NCI-H446 treated with DMSO at 0.1 percent for 48 hours (cell line): ENCODE measurements around the gene TMEM263.
"Not testable (repeated sequence)": the region's sequence is repeated elsewhere in the genome, so short reads cannot be mapped to it uniquely, and the experiment has no call there.

Experiments
- DNase-seq: peaks from one replicate; lab custom pipeline; 2025; lab: John Stamatoyannopoulos, UW

Gene TMEM263

DNA sequence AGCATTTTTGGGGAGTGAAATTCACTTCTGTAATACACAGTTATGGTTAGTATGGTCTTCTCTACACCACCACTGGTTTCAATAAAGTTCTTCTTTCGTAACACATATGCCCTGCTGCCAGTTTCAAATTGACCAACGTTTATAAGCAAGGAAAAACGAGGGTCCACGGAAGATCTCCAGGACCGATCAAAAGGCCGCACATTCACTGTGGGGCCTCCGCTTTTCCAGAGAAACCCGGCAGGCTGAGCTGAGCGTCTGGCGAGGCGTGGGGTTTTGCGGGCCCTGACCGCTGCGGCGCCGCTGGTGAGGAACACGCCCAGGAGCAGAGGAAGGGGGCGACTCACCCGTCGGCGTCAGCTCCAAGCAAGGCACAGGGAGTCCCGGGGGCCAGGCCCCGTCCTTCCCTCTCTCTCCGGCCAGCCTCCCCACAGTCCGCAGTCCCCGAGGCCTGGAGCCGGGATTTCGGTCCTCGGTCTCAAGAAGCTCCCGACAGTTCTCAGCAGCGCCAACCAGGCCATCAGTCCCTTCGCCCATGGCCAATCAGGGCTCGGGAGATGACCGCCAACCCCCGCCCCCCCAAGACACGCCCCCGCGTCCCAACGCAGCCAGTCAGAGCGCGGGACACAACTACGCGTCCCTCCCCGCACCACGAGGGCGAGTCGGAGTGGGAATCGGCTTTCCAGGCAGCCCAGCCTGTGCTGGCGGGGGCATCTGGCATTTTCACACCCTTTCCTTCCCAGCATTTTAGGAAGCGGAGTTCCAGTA lies 31.1 kb downstream of the TMEM263 start, which contains the start of gene MTERF2:
MTERF2 (minus strand) TSS at position 522 of the 765 bp plus-strand sequence. CDS start 8,432 bp downstream, outside the sequence.
- DNase-seq = peak; percentile 90

DNA sequence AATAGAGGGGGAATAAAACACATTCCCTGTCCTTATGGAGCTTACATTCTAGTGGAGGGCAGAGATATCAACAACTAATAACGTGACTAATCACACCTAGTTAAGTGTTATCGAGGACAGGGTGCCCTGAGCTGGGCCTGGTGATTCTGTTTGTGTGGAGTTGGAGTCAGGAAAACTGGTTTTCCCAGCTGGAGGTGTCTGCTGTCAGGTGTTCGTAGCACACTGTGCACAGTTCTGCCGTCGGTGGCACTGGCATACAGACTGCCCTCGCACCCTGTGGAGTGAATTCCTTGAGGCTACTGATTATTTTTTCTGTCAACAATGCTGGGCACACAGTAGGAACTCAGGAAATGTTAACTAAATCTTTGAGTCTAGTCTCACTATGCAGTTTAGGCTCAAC lies 32.1 kb downstream of the TMEM263 start:
- no peak for DNase-seq

DNA sequence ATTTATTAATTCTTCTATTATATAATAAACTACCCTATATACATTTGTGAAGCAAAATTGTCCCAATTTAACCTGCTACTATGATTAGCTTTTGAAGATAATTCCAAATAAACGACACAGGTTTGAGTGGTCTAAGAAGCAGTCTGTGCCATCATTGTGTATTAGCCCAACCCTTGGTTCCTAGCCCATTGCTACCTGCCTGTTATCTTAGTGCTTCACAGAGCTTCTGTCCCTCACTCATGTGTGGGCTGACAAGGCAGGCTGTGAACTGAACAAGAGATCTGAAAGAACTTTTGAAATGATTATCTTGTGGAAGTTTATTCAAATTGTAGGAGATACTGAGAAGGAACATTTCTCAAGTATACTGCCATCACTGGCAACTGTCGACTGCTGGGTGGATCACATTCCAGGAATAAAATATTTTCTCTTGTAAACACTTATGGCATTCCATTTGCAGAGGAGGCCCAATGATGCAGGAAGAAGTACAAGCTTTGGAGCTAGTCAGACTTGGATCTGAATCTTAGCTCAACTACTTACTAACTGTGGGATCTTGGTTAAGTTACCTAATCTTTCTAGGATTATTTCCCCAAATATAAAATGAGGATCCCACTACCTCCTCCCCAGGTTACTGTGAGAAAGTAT lies 39.0 kb downstream of the TMEM263 start:
- DNase-seq = no peak

DNA sequence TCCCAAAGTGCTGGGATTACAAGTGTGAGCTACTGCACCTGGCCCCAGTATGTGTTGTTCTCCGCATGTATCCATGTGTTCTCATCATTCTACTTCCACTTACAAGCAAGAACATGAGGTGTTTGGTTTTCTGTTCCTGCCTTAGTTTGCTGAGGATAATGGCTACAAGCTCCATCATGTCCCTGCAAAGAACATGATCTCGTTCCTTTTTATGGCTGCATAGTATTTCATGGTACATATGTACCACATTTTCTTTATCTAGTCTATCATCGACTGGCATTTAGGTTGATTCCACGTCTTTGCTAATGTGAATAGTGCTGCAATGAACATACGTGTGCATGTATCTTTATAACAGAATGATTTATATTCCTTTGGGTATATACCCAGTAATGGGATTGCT lies 40.4 kb downstream of the TMEM263 start:
- DNase-seq = not testable (repeated sequence)

DNA sequence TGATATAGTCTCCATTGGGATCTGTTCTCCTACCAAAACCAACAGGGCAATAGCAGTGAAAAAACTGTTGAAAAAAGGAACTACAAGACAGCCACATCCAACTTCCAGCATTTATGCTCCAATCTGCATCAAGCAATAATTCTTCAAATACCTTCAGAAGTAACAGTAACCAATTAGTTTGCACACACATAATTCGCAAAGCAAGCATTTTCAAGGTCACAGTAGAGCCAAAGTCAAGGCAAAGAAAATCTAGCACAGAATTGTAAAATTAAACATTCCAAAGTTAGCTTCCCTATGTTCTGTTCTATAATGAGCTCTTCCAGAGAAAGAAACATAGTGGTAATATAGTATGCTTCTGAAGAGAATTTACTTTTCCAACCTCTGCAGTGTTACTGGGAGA lies 42.2 kb downstream of the TMEM263 start:
- no peak for DNase-seq

DNA sequence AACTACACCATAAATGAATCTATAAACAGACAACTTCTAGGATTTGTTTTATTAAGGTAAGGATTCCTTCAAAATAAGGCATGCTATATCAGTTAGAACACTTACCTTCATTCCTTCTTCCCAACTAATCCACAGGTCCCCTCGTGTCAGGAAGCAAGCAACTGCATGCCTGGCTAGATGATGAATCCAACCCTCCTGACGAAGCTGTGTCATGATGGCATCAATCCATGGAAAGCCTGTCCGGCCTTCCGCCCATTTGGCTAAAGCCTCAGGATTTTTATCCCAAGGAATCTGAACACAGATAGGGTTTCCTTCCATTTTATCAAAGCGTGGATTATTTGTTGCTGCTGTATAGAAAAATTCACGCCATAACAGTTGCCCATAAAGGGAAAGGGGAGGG lies 43.7 kb downstream of the TMEM263 start:
- no peak for DNase-seq

DNA sequence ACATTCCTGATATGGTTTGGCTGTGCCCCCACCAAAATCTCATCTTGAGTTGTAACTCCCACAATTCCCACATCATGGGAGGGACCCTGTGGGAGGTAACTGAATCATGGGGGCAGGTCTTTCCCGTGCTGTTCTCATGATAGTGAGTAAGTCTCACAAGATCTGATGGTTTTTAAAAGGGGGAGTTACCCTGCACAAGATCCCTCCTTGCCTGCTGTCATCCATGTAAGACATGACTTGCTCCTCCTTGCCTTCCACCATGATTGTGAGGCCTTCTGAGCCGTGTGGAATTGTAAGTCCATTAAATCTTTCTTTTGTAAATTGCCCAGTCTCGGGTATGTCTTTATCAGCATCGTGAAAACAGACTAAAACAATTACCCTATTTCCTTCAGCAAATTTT lies 47.0 kb downstream of the TMEM263 start:
- DNase-seq = not testable (repeated sequence)

DNA sequence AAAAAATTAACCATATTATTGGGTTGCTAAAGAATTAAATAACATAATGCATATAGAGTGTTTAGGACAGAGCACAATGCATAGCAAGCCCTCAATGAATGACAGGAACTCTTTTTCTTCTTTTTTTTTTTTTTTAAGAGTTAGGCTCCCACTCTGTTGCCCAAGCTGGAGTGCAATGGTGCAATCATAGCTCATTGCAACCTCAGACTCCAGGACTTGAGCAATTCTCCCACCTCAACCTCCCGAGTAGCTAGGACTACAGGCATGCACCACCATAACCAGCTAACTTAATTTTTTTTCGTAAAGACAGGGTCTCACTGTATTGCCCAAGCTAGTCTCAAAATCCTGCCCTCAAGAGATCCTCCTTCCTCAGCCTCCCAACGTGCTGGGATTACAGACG lies 51.7 kb downstream of the TMEM263 start:
- no peak for DNase-seq

DNA sequence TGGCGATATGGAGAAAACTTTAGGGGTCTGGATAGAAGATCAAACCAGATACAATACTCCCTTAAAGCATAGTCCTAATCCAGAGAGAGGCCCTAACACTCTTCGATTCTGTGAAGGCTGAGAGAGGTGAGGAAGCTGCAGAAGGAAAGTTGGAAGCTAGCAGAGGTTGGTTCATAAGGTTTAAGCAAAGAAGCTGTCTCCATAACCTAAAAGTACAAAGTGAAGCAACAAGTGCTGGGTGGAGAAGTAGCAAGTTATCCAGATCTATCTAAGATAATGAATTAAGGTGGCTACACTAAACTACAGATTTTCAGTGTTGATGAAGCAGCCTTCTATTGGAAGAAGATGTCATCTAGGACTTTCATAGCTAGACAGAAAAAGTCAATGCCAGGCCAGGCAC lies 55.8 kb downstream of the TMEM263 start:
- DNase-seq = no peak

DNA sequence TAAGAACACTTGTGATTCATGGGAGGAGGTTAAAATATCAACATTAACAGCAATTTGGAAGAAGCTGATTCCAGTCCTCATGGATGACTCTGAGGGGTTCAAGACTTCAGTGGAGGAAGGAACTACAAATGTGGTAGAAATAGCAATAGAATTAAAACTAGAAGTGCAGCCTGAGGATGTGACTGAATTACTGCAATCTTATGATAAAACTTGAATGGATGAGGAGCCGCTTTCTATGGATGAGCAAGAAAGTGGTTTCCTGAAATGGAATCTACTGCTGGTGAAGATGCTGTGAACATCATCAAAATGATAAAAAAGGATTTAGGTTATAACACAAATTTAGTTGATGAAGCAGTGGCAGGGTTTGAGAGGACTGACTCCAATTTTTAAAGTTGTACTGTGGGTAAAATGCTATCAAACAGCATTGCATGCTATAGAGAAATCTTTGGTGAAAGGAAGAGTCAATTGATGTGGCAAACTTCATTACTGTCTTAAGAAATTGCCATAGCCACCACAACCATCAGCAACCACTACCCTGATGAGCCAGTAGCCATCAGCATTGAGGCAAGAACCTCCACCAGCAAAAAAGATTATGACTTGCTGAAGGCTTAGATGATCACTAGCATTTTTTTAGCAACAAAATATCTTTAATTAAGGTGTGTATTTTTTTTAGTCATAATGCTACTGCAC lies 57.2 kb downstream of the TMEM263 start:
- DNase-seq = no peak

DNA sequence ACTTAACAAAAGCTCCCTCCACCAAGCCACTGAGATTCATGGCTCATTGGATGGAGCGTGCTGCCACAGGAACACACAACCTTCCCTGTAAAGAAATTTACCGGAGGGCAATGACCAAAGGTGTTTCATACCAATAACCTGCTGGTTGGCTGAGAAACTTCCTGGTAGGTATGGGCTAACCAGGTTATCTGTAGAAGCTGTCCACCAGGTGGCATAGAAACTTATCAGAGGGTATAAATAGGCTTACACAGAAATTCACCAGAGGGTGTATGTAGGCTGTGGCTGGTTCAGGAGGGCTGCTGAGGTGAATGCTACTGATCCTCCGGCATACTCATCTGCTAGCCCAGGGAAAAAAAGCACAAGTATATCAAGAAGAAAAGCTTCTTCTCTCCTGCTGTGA lies 58.3 kb downstream of the TMEM263 start:
- no peak for DNase-seq

DNA sequence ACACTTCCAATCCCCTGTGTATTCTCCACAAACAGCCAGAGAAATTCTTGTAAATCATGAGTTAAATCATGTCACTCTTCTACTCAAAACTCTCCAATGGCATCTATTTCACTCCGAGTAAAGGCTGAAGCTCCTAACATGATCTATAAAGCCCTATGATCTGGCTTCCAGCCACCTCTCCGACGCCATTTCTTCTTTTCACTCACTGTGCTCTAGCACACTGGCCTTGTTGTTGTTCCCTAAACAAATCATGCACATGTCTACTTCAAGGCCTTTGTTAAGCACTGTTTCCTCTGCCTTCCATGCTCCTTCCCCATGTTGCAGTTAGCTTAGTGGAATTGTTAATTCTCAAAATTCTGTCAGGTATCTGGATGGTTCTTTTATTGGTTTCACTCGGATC lies 61.3 kb downstream of the TMEM263 start:
- no peak for DNase-seq

DNA sequence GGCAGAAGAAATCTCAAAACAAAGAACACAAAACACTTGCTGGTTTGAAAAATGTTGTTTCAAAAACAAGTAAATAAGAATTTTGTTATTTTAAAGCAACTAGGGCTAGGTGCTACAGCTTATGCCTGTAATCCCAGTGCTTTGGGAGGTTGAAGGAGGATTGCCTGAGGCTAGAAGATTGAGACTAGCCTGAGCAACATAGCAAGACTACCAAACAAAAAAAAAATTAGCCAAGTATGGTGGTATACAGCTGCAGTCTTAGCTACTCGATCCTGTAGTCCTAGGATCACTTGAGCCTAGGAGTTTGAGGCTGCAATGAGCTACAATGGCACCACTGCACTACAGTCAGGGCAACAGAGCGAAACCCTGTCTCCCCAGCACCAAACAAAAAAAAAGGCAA lies 63.8 kb downstream of the TMEM263 start:
- no peak for DNase-seq
